ENCODE results near the gene MORN5. TPM values are rescaled to one million over a fixed set of nuclear protein-coding genes. Genes with fewer than 3 reads are reported as not detected.

The MORN5 gene
- total and polyA plus RNA-seq, 4 donors = 17.9 to 22.9 (median 18.6) TPM

GRCh38 chr9:122141671-122142070 lies 18.0 kb upstream of the MORN5 start:
- H3K9ac ChIP-seq (ENCODE audit: insufficient read depth in 1 of 2, low read length in 2 of 2) = no peak overlapping the region
- no peak overlapping the region for H3K4me3 ChIP-seq
- WGBS, 2 donors = 76 to 79% methylated on average over 5 of the region's 5 CpGs
- H3K9me3 ChIP-seq (ENCODE audit: control insufficient read depth in 4 of 4, insufficient read depth in 3 of 4, low read length in 3 of 4) = no peaks in the 10 kb centered on the region
- no peaks in the 10 kb centered on the region for H3K27me3 ChIP-seq (ENCODE audit: control insufficient read depth in 3 of 3, insufficient read depth in 3 of 3, low read length in 2 of 3)
- no peak for DNase-seq
- peaks cover 0 to 25% (median 6%) of the 10 kb centered on the region in 5 donors for H3K4me1 ChIP-seq (ENCODE audit: control insufficient read depth in 5 of 5, insufficient read depth in 5 of 5, low read length in 5 of 5)
- peaks cover 16 to 31% (median 26%) of the 10 kb centered on the region in 4 donors for H3K36me3 ChIP-seq (ENCODE audit: control insufficient read depth in 4 of 4, insufficient read depth in 4 of 4, low read length in 4 of 4)
- peak overlapping the region in 1 of 2 donors; percentile 33 for H3K27ac ChIP-seq (ENCODE audit: low read depth in 1 of 2, low read length in 1 of 2)
- TF ChIP-seq CTCF (IDR thresholded peaks at IDR 0.05; ENCODE audit: control extremely low read depth, extremely low read depth) = no peak
- ATAC-seq (ENCODE audit: insufficient read depth, low FRiP score) = no peak

GRCh38 chr9:122143296-122143695 lies 16.4 kb upstream of the MORN5 start:
- Histone ChIP-seq H3K27ac (ENCODE audit: low read depth in 1 of 2, low read length in 1 of 2) (no peak overlapping the region), H3K9ac (ENCODE audit: insufficient read depth in 1 of 2, low read length in 2 of 2) (no peak overlapping the region), H3K9me3 (ENCODE audit: control insufficient read depth in 4 of 4, insufficient read depth in 3 of 4, low read length in 3 of 4) (no peaks in the 10 kb centered on the region), H3K4me3 (no peak overlapping the region), H3K36me3 (ENCODE audit: control insufficient read depth in 4 of 4, insufficient read depth in 4 of 4, low read length in 4 of 4) (peaks cover 20 to 39% (median 32%) of the 10 kb centered on the region in 4 donors), H3K27me3 (ENCODE audit: control insufficient read depth in 3 of 3, insufficient read depth in 3 of 3, low read length in 2 of 3) (no peaks in the 10 kb centered on the region), H3K4me1 (ENCODE audit: control insufficient read depth in 5 of 5, insufficient read depth in 5 of 5, low read length in 5 of 5) (peaks cover 0 to 25% (median 6%) of the 10 kb centered on the region in 5 donors)
- no peak for TF ChIP-seq CTCF (IDR thresholded peaks at IDR 0.05; ENCODE audit: control extremely low read depth, extremely low read depth)
- 30 to 40% methylated on average over 1 of the region's 1 CpG for WGBS, 2 donors
- DNase-seq = no peak
- ATAC-seq (ENCODE audit: insufficient read depth, low FRiP score) = no peak

GRCh38 chr9:122143876-122144405 lies 15.8 kb upstream of the MORN5 start:
- ATAC-seq (ENCODE audit: insufficient read depth, low FRiP score) = no peak
- no peaks in the 10 kb centered on the region for H3K9me3 ChIP-seq (ENCODE audit: control insufficient read depth in 4 of 4, insufficient read depth in 3 of 4, low read length in 3 of 4)
- TF ChIP-seq CTCF (IDR thresholded peaks at IDR 0.05; ENCODE audit: control extremely low read depth, extremely low read depth) = no peak
- H3K4me3 ChIP-seq = no peak overlapping the region
- DNase-seq = no peak
- no peak overlapping the region for H3K9ac ChIP-seq (ENCODE audit: insufficient read depth in 1 of 2, low read length in 2 of 2)
- no peak overlapping the region for H3K27ac ChIP-seq (ENCODE audit: low read depth in 1 of 2, low read length in 1 of 2)
- H3K36me3 ChIP-seq (ENCODE audit: control insufficient read depth in 4 of 4, insufficient read depth in 4 of 4, low read length in 4 of 4) = peaks cover 20 to 39% (median 34%) of the 10 kb centered on the region in 4 donors
- H3K4me1 ChIP-seq (ENCODE audit: control insufficient read depth in 5 of 5, insufficient read depth in 5 of 5, low read length in 5 of 5) = peaks cover 0 to 25% (median 6%) of the 10 kb centered on the region in 5 donors
- no peaks in the 10 kb centered on the region for H3K27me3 ChIP-seq (ENCODE audit: control insufficient read depth in 3 of 3, insufficient read depth in 3 of 3, low read length in 2 of 3)
- 55 to 64% methylated on average over 14 of the region's 14 CpGs for WGBS, 2 donors
